DMS 273 treated with DMSO at 0.1 percent for 48 hours (cell line): Measurements from ENCODE around the gene SCTR.
"Not testable (repeated sequence)": the region's sequence is repeated elsewhere in the genome, so short reads cannot be mapped to it uniquely, and the experiment has no call there.

Experiments
- DNase-seq: peaks from one replicate; lab custom pipeline; 2025; lab: John Stamatoyannopoulos, UW

The SCTR gene

GRCh38 chr2:119407430-119408220 is 116.7 kb downstream of the SCTR start:
- peak; percentile 13 for DNase-seq

DNA sequence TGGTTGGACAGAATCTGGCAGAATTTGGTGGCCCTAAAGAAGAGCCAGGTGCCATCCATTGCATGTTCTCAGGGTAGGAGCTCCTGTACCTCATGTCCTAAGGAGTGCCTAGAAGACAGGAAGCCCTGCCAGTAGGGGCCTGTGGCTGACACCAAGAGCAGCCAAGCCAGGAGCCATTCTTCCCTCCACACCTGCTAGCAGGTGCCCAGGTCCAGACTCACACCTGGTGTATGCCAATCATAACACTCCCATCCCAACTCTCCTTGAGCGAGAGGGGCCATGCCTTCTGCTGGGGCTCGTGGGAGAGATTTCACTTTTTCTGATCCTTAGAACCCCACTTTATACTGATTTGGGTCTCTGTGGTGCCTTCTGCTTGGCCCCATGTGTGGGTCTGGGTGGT is 119.1 kb downstream of the SCTR start:
- no peak for DNase-seq

- not testable (repeated sequence) for DNase-seq
Measured at GRCh38 chr2:119403618-119404017, 120.7 kb downstream of the SCTR start.

DNA sequence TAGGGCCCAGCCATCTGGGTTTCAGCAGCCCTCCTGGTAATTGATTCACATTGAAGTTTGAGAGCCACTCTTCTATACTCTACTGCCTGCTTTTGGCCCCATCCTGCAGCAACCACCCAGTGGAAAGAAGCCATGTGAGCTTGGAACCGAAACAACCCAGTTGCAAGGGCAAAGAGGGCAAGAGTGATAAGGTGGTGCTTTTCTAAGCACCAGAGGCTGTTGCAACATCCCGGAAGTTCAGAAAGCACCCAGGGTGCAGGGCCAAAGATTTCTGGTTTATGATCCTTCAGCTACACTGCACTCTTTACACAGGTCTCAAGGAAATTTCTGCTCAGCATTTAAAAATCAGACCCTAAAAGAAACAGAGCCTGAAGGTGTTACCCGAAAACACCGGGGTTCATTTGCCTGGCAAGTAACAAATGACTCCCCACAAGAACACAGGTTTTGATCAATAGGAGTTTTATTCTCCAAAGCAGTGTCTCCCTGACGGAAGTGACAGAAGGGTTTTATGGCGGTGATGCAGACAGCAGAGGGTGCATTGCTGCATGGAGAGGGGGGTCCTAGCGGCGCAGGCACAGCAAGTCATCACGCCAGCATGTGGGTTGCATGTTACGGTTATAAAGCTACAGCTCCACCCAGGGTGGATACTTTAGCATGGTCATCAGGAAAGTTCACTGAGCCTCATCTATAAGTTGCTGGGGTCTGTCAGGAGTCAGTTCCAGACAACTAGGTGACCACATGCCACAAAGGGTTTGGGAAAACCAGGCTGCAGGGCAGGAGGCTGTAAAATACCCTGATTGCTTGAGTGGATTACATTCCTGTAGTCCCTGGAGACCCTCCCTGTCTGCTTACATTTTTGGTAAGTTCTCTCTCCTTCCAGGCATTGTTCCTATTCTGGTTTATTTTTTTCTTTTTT is 121.4 kb downstream of the SCTR start:
- DNase-seq, result no peak

DNA sequence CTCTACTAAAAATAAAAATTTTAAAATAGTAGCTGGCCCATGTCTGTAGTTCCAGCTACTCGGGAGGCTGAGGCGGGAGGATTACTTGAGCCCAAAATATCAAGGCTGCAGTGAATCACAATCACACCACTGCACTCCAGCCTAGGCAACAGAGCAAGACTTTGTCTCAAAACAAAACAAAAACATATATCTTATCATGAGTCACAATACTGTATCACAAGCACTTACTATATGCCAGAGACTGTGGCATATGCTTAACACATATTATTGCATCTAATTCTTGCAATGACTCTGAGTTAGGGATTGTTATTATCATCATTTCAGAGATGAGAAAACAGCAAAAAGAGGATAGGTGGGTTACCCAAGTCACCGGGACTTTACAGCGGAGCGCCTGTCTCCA is 122.2 kb downstream of the SCTR start:
- no peak for DNase-seq

DNA sequence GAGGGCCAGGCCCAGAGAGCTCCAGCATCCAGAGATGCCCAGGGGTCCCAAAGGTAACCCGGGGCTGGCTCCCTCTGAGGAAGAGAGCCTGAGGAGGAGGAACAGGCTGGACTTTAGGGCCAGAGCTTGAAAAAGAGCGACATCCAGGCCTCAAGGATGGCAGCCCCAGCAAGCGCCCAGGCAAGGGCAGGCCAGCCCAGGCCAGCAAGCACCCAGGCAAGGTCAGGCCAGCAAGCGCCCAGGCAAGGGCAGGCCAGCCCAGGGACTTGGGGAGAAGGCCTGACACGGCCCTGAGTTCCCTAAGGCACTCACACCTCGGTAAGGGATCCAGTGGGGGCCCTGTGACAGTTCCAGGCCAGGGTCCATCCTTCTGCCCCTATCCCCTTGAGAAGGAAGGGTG is 127.1 kb downstream of the SCTR start:
- no peak for DNase-seq

DNA sequence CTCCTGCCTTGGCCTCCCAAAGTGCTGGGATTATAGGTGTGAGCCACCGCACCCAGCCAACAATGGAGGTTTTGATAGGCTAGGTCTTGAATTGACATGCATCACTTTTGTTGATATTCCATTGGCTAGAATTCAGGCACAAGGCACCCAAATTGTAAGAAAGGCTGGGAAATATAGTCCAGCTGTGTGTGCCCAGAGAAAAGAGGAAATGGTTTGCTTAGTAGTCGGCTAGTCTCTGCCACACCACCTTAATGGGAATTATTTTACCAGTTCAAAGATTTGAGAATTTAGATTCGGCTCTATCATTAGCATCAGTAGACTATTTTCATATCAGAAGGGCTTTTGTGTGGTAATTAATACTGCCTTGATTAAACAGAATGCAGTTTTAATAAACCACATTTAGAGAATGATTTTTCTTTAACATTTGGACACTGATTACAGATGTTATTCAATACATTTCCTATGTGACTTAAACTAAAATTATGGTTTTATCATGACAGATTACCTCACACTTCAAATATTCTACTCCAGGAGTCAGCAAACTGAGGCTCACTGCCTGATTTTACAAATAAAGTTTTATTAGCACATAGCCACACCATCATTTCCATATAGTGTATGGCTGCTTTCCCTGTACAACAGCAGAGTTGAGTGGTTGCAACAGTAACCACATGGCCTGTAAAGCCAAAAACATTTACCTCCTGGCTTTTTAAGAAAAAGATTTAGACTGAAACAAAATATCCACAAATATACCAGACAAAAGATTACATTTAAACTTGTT is 130.1 kb downstream of the SCTR start:
- no peak for DNase-seq
